ENCODE measurements around the gene GPR17.

DNA sequence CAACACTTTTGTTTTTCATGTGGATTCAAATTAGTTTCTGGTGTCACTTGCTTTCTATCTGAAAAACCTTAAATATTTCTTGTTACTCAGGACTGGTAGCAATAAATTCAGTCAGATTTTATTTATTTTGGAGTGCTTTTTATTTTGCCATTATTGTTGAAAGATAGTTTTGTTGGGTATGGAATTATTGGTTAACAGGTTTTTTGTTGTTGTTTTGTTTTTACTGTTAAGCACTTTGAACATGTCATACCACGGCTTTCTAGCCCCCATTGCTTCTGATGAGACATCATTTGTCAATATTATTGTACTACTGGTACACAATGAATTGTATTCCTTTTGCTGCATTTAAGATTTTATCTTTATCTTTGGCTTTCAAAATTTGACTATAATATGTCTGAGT lies 42.5 kb downstream of the GPR17 start:
- TF ChIP-seq, protein P1, sequence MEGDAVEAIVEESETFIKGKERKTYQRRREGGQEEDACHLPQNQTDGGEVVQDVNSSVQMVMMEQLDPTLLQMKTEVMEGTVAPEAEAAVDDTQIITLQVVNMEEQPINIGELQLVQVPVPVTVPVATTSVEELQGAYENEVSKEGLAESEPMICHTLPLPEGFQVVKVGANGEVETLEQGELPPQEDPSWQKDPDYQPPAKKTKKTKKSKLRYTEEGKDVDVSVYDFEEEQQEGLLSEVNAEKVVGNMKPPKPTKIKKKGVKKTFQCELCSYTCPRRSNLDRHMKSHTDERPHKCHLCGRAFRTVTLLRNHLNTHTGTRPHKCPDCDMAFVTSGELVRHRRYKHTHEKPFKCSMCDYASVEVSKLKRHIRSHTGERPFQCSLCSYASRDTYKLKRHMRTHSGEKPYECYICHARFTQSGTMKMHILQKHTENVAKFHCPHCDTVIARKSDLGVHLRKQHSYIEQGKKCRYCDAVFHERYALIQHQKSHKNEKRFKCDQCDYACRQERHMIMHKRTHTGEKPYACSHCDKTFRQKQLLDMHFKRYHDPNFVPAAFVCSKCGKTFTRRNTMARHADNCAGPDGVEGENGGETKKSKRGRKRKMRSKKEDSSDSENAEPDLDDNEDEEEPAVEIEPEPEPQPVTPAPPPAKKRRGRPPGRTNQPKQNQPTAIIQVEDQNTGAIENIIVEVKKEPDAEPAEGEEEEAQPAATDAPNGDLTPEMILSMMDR (IDR thresholded peaks at IDR 0.05): no peak
- TF ChIP-seq POLR2A (IDR thresholded peaks at IDR 0.05): no peak

Data from adrenal gland (tissue), 5 donors.